ENCODE results near the gene RING1.
A peak's percentile ranks its signal among the peaks of the same experiment; 100 is the strongest.

Gene RING1

DNA sequence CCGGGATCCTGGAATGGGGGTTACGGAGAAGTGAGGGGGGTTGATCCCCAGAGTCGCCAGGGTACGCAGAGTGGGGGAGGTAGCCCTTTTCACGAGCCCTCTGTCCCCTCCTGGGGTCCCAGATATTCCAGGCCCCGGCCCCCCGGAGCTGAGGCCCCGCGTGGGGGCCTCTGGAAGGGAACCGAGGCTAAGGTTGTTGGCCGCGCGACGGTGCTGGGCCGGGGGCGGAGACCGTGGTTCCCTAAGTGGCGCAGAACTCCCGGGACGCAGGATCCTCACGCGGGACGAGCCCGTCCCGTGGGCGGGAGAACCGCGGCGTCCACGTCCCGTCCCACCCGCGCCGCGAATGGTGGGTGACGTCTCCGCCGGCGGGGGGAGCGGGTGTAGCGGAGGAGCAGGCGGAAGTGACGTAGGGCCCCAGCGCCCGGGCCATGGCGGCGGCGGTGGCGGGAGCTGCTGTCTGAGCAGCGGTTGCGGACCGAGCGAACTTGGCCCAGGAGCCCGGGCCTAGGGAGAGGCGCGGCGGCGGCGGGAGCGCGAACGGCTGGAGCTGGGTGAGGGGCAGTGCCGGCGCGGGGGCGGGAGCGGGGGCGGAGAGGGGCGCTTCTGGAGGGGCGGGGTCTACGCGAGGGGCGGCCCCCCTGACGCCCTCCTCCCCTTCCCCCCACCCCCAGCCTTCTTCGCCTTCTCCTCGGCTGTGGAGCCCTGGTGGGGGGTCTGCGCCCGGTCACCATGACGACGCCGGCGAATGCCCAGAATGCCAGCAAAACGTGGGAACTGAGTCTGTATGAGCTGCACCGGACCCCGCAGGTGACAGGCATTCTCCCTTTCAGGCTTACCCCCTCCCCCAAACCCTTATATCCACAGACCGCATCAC lies at the start of gene RING1:
Gene RING1, plus strand, starts transcription at position 410 of the 877 bp plus-strand sequence. Its CDS starts 323 bp downstream, at position 733.
- peaks cover 15% of the 10 kb centered on the region for H3K27me3 Mint-ChIP-seq (ENCODE audit: low read depth)
- peak within 1 kb of the TSS; percentile 92 for H3K4me3 Mint-ChIP-seq

GRCh38 chr6:33160096-33160495 lies 48.2 kb upstream of the RING1 start:
- no peaks in the 10 kb centered on the region for H3K9me3 Mint-ChIP-seq
- no peaks in the 10 kb centered on the region for H3K27me3 Mint-ChIP-seq (ENCODE audit: low read depth)
- peaks cover 8% of the 10 kb centered on the region for H3K4me1 Mint-ChIP-seq (ENCODE audit: low read depth)
- H3K4me3 Mint-ChIP-seq, result no peak overlapping the region
- no peak overlapping the region for H3K27ac Mint-ChIP-seq
- no peaks in the 10 kb centered on the region for H3K36me3 Mint-ChIP-seq (ENCODE audit: low read depth)

More for the DNA sequence above, at the start of gene RING1:
- Mint-ChIP-seq H3K9me3 (no peaks in the 10 kb centered on the region), H3K36me3 (ENCODE audit: low read depth) (peaks cover 30% of the 10 kb centered on the region), H3K4me1 (ENCODE audit: low read depth) (peaks cover 49% of the 10 kb centered on the region), H3K27ac (peak within 1 kb of the TSS; percentile 93)

DNA sequence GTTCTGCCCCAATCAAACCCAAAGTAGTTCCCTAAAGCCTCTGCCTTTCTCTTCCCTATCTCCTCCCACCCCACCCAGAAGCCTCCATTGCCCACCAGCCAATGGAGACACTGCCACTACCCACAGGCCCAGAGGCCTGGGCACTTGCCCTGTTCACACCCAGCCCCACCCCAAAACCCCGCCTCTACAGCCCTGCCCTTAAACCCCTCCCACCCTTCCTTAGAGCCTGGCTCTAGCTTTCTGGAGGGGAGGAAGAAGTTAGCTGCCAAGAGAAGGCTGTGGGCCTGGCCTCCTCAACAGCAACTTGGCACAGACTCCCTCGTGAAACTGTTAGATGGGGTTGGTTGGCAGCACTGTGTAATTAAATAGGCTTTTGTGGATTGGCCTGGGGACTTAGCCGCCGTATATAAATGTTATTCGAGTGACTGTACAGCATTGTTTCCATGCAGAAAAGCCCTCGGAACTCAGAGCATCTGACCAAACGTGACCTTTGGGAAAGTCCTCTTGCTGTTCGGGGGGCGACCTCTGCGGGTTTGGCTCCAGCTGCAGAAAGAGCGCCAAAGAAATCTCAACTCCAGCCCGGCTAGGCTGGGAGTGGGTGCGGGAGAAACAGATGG lies 47.5 kb upstream of the RING1 start:
- Mint-ChIP-seq H3K27me3 (ENCODE audit: low read depth) (no peaks in the 10 kb centered on the region), H3K36me3 (ENCODE audit: low read depth) (no peaks in the 10 kb centered on the region), H3K9me3 (no peaks in the 10 kb centered on the region), H3K4me1 (ENCODE audit: low read depth) (peaks cover 8% of the 10 kb centered on the region), H3K27ac (no peak overlapping the region), H3K4me3 (peak overlapping the region; percentile 85)

DNA sequence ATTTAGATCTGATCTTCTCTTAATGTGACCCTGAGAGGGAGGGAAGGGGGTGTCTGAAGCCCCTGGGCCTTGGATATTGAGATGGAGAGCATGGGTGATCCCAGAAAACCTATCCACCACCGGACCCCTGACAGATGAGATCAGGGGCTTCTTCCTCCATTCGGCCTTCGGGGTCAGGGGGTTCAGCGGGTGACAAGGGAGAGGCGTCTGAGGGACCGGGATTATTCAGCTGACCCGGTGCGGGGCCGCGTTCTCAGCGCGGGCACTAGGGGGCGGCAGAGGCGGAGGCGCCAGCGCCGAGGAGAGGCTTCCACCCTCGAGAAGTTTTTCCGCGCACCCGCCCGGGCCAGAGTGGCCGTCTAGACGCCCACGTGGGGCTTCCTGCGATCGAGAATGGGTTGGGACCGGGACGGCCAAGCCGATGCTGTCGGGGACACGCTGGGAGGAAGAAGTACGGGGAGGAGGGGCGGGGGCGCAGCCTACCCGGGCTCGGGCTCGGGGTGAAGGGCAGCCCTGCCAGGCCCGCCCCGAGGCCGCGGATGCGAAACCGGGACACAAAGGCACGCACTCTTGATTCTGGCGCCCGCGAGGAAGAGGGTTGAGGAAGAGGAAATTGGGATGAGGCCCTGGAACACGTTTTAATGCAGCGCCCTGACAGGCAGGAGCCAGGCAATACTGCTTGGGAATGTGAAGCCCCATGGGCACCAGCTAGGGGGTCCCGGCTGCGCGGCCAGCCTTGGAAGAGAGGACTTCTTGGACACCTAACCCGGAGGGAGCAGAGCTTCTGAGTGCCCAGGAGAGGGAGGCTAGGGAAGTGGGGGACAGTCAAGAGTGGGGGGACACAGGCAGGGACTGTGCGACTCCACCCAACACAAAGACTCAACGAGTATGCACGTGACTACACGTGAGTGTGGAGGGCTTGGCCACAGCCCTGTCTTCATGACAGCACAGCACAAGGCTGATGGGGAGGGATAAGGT lies 46.7 kb upstream of the RING1 start:
- H3K36me3 Mint-ChIP-seq (ENCODE audit: low read depth), result no peaks in the 10 kb centered on the region
- H3K9me3 Mint-ChIP-seq, result no peaks in the 10 kb centered on the region
- H3K4me3 Mint-ChIP-seq, result peak overlapping the region; percentile 85
- peak overlapping the region; percentile 49 for H3K27ac Mint-ChIP-seq
- H3K4me1 Mint-ChIP-seq (ENCODE audit: low read depth), result peaks cover 8% of the 10 kb centered on the region
- H3K27me3 Mint-ChIP-seq (ENCODE audit: low read depth), result no peaks in the 10 kb centered on the region

GRCh38 chr6:33163540-33163939 lies 44.8 kb upstream of the RING1 start:
- Mint-ChIP-seq H3K4me3 (no peak overlapping the region), H3K9me3 (no peaks in the 10 kb centered on the region), H3K4me1 (ENCODE audit: low read depth) (peaks cover 8% of the 10 kb centered on the region), H3K27me3 (ENCODE audit: low read depth) (no peaks in the 10 kb centered on the region), H3K27ac (no peak overlapping the region), H3K36me3 (ENCODE audit: low read depth) (no peaks in the 10 kb centered on the region)

- no peak overlapping the region for H3K27ac Mint-ChIP-seq
- no peaks in the 10 kb centered on the region for H3K9me3 Mint-ChIP-seq
- H3K4me3 Mint-ChIP-seq, result no peak overlapping the region
- H3K36me3 Mint-ChIP-seq (ENCODE audit: low read depth), result no peaks in the 10 kb centered on the region
- no peaks in the 10 kb centered on the region for H3K27me3 Mint-ChIP-seq (ENCODE audit: low read depth)
- peaks cover 8% of the 10 kb centered on the region for H3K4me1 Mint-ChIP-seq (ENCODE audit: low read depth)
These were observed 44.1 kb upstream of the RING1 start for GRCh38 chr6:33164176-33164575.

GRCh38 chr6:33164665-33165373 lies 43.5 kb upstream of the RING1 start:
- no peaks in the 10 kb centered on the region for H3K9me3 Mint-ChIP-seq
- H3K27ac Mint-ChIP-seq, result no peak overlapping the region
- no peaks in the 10 kb centered on the region for H3K36me3 Mint-ChIP-seq (ENCODE audit: low read depth)
- H3K27me3 Mint-ChIP-seq (ENCODE audit: low read depth), result no peaks in the 10 kb centered on the region
- H3K4me3 Mint-ChIP-seq, result no peak overlapping the region
- H3K4me1 Mint-ChIP-seq (ENCODE audit: low read depth), result peaks cover 8% of the 10 kb centered on the region

GRCh38 chr6:33165581-33166258 lies 42.6 kb upstream of the RING1 start:
- Mint-ChIP-seq H3K27ac (no peak overlapping the region), H3K27me3 (ENCODE audit: low read depth) (no peaks in the 10 kb centered on the region), H3K4me3 (no peak overlapping the region), H3K4me1 (ENCODE audit: low read depth) (peaks cover 8% of the 10 kb centered on the region), H3K36me3 (ENCODE audit: low read depth) (no peaks in the 10 kb centered on the region), H3K9me3 (no peaks in the 10 kb centered on the region)

DNA sequence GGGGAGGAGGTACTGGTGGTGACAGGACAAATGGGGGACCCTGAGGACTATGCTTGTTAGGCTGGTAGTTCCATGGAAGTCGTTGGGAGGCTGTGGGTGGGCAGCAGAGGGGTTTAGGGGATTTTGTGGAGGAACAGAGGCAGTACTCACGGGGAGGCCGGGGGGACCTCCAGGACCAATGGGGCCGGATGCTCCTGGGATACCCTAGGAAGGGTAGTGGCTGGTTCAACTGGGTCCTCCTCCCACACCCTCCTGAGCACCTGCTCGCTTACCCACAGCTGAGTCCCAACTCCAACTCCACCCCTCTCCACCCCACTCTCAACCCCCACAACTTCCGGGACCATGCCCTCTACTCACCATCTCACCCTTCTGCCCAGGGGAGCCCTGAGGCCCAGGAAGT lies 41.9 kb upstream of the RING1 start:
- Mint-ChIP-seq H3K4me3 (no peak overlapping the region), H3K27me3 (ENCODE audit: low read depth) (no peaks in the 10 kb centered on the region), H3K27ac (no peak overlapping the region), H3K36me3 (ENCODE audit: low read depth) (no peaks in the 10 kb centered on the region), H3K9me3 (no peaks in the 10 kb centered on the region), H3K4me1 (ENCODE audit: low read depth) (peaks cover 2% of the 10 kb centered on the region)

DNA sequence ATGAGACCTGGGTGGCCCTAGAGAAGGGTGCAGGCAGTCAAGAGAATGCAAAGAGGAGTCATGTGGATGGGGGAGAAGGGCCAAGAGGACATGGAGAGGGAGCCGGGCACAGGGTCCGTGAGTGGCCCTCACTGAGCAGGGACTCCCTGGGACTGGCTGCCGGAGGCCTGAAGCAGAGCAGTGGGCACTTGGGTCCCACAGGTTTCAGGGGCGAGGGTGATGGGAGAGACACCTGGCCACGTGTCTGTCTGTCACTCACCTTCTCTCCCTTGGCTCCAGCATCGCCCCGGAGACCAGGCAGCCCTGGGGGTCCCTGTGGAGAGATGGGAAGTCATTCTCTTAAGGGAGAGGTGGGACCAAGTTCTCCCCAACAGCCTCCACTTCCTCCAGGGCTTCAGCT lies 41.5 kb upstream of the RING1 start:
- Mint-ChIP-seq H3K4me3 (no peak overlapping the region), H3K27me3 (ENCODE audit: low read depth) (no peaks in the 10 kb centered on the region), H3K36me3 (ENCODE audit: low read depth) (no peaks in the 10 kb centered on the region), H3K27ac (no peak overlapping the region), H3K4me1 (ENCODE audit: low read depth) (no peaks in the 10 kb centered on the region), H3K9me3 (no peaks in the 10 kb centered on the region)

GRCh38 chr6:33167374-33168283 lies 40.7 kb upstream of the RING1 start:
- Mint-ChIP-seq H3K27ac (no peak overlapping the region), H3K4me1 (ENCODE audit: low read depth) (no peaks in the 10 kb centered on the region), H3K36me3 (ENCODE audit: low read depth) (no peaks in the 10 kb centered on the region), H3K4me3 (no peak overlapping the region), H3K27me3 (ENCODE audit: low read depth) (no peaks in the 10 kb centered on the region), H3K9me3 (no peaks in the 10 kb centered on the region)

GRCh38 chr6:33168284-33168601 lies 40.1 kb upstream of the RING1 start:
- Mint-ChIP-seq H3K27me3 (ENCODE audit: low read depth) (no peaks in the 10 kb centered on the region), H3K4me3 (no peak overlapping the region), H3K9me3 (no peaks in the 10 kb centered on the region), H3K4me1 (ENCODE audit: low read depth) (no peaks in the 10 kb centered on the region), H3K27ac (no peak overlapping the region), H3K36me3 (ENCODE audit: low read depth) (no peaks in the 10 kb centered on the region)

DNA sequence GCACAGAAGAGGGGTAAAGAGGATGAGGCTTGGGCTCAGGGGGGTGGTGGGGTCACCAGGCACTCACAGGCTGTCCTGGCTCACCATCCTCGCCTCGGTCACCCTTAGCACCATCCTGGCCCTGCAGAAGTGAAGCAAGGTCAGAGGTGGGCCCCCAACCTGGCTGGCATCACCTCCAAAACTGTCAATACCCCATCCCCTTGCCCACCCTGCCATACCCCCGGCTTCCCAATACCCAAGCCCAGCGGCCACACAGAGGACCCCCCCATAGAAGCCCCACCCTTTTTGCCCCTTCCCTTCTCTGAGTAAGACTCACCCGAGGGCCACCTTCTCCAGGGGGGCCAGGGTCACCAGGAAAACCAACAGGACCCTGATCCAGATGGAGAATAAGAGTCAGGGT lies 39.7 kb upstream of the RING1 start:
- Mint-ChIP-seq H3K27me3 (ENCODE audit: low read depth) (no peaks in the 10 kb centered on the region), H3K27ac (no peak overlapping the region), H3K4me1 (ENCODE audit: low read depth) (no peaks in the 10 kb centered on the region), H3K36me3 (ENCODE audit: low read depth) (no peaks in the 10 kb centered on the region), H3K4me3 (no peak overlapping the region), H3K9me3 (no peaks in the 10 kb centered on the region)
